GM21390 (cell line): ENCODE measurements around the gene PATL1.
"Not testable (repeated sequence)": the region's sequence is repeated elsewhere in the genome, so short reads cannot be mapped to it uniquely, and the experiment has no call there.

Experiments
- ATAC-seq: cut with Tn5 transposase; IDR thresholded peaks from one replicate; pipeline ENCODE4 v1.9.1; 2021; ENCODE audit not compliant: unreplicated experiment

PATL1 gene, protein sequence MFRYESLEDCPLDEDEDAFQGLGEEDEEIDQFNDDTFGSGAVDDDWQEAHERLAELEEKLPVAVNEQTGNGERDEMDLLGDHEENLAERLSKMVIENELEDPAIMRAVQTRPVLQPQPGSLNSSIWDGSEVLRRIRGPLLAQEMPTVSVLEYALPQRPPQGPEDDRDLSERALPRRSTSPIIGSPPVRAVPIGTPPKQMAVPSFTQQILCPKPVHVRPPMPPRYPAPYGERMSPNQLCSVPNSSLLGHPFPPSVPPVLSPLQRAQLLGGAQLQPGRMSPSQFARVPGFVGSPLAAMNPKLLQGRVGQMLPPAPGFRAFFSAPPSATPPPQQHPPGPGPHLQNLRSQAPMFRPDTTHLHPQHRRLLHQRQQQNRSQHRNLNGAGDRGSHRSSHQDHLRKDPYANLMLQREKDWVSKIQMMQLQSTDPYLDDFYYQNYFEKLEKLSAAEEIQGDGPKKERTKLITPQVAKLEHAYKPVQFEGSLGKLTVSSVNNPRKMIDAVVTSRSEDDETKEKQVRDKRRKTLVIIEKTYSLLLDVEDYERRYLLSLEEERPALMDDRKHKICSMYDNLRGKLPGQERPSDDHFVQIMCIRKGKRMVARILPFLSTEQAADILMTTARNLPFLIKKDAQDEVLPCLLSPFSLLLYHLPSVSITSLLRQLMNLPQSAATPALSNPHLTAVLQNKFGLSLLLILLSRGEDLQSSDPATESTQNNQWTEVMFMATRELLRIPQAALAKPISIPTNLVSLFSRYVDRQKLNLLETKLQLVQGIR

DNA sequence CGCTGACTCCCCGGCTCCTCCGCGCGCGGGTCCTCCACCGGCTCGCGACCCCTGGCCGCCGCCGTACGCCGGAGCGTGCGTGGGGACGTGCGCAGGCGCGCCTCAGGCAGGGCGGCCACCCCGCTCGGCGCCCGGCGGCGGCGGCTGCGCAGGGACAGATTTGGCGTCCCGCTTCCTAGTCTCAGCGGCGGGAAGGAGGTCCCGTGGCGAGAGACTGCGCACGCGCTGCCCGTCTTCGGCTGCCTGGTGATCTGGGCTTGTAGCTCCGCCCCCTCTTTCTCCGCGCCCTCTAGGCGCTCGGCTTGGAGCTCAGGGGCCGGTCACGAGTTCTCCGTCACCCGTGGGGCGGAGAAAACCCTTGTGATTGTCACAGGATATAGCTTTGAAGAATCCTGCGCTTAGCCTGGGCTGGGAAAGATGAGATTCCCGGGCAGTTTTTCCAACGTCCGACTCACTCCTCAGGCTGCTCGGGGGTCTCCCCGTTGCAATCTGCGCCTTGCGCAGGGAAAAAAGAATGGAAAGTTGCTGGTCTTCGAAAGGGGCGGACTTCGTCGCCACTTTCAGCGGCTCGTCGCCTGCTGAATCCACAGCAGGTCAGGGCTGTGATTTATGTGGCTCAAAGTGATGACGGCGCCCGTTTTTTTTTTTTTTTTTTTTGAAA lies at the start of gene PATL1:
Gene PATL1, minus strand, starts transcription at position 88 of the 661 bp plus-strand sequence. CDS start 142 bp downstream, outside the sequence.
- ATAC-seq: peak; percentile 93

- ATAC-seq: no peak
These were observed 47.2 kb upstream of the PATL1 start for GRCh38 chr11:59716051-59716450.

DNA sequence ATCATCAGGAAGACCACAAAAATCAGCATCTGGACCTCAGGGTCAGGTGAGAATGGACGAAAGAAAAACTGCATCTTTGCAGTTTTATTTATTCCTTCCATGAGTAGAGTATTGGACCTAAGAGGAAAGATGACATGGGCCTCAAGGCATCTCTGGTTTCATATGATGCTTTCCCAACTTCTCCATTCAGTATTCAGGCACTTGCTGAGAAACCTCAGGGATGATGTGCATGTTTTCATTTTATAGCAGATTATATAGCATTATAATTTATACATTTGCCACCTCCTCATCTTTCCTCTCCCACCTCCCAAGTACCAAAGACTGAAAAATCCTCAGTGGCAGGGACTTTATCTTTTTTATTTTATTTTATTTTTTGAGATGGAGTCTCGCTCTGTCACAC lies 44.9 kb upstream of the PATL1 start, which contains the start of gene OR10V1:
Gene OR10V1, minus strand, starts transcription at position 101 of the 400 bp plus-strand sequence. Its CDS starts 0 bp downstream, at position 101.
- ATAC-seq: no peak

- no peak for ATAC-seq
These were observed 41.5 kb upstream of the PATL1 start for GRCh38 chr11:59710136-59710847.

DNA sequence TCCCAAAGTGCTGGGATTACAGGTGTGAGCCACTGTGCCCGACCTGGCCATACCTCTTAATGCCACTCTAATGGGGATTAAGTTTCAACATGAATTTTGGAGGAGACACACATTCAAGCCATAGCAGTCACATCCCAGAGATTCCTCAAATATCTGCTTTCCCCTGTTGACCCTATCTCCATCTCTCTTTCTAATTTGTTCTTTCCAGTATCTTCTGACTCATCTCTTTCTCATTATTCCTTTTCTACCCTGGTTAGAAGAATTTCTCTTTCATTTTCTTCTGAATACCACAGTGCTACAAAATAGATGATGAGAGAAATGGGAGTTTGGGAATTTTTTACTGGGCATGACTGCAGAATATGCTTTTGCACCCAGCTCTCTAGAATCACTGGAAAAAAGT lies 39.7 kb upstream of the PATL1 start:
- ATAC-seq: no peak

GRCh38 chr11:59707371-59707770 lies 38.5 kb upstream of the PATL1 start:
- no peak for ATAC-seq

DNA sequence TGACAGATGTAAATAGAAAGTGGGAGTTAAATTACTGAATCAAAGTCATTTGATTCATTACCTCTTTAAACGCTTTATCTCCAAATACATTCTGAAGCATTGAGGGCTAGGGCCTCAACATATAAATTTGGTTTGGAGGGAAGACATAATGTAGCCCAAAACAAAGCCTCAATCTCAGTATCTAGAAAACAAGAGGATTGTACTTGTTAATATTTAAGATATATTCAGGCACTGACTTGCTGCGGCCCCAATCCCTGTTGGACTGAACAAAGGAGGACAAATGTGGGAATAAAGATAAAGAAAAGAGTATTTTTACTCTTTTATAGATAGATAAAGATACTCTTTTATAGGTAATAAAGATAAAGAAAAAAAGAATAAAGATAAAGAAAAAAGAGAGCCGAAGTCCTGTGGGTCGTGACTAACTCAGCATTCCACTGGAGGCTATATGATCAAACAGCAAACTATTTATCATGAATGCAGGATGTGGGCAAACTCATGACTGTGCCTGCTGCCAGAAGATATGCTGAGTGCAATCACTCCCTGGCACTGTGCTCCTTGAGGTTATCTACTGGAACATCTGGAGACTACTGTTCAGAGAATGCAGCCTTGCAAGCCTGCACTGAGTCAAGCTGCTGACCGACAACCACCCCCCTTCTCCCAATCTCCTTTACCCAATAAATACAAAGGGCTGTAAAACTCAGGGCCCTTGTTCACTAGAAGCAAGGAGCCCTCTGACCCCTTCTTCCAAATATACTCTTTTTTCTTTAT lies 37.9 kb upstream of the PATL1 start:
- no peak for ATAC-seq

GRCh38 chr11:59705294-59705693 lies 36.5 kb upstream of the PATL1 start:
- ATAC-seq: no peak

GRCh38 chr11:59703515-59703914 lies 34.7 kb upstream of the PATL1 start:
- ATAC-seq: not testable (repeated sequence)

DNA sequence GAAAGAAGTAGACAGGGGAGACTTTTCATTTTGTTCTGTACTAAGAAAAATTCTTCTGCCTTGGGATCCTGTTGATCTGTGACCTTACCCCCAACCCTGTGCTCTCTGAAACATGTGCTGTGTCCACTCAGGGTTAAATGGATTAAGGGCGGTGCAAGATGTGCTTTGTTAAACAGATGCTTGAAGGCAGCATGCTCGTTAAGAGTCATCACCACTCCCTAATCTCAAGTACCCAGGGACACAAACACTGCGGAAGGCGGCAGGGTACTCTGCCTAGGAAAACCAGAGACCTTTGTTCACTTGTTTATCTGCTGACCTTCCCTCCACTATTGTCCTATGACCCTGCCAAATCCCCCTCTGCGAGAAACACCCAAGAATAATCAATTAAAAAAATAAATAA lies 31.3 kb upstream of the PATL1 start:
- ATAC-seq: not testable (repeated sequence)

DNA sequence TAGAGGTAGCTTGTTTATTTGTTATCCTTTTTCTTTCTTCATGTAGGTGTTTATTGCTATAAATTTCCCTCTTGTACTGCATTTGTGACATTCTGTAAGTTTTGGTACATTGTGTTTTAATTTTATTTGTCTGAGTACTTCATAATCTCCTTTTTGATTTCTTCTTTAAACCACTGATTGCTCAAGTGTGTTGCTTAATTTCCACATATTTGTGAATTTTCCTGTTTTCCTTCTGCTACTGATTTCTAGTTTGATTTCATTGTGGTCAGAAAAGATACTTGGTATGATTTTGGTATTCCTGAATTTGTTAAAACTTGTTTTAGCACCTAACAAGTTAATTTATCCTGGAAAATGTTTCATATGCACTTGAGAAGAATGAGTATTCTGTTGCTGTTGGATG lies 29.7 kb upstream of the PATL1 start:
- no peak for ATAC-seq

- ATAC-seq: no peak
These were observed 24.1 kb upstream of the PATL1 start for GRCh38 chr11:59692915-59693314.

DNA sequence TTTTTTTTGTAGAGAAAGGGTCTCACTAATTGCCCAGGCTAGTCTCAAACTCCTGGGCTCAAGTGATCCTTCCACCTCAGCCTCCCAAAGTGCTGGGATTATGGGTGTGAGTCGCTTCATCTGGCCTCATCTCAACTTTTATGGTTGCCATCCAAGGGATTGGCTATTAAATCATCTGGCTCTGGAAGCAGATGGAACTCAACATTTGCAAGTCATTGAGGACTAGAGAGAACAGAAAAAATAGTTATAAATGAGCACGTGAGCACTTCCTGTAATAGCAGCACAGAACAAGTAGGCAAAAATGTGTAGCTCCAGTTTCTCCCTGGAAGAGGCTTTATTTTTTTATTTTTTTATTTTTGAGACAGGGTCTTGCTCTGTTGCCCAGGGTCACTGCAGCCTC lies 22.3 kb upstream of the PATL1 start:
- ATAC-seq: no peak

DNA sequence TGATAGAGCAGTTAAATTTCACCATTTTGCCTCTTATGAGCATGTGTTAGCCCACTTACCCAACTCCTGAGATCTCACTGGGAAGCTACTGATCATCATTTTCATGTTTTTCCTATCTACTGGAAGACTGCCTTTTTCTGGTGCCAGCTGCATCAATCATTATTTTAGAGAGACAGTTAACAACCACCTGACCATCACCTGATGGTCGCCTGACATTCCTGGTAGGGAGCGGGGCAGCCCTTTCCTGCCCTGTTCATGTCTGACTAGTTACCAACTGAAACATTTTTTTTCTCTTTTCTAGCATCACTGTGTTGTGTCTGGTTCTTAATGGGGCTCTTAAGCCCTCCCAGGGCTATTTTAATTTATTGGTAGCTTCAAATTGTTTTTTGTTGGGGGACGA lies 20.2 kb upstream of the PATL1 start:
- no peak for ATAC-seq

DNA sequence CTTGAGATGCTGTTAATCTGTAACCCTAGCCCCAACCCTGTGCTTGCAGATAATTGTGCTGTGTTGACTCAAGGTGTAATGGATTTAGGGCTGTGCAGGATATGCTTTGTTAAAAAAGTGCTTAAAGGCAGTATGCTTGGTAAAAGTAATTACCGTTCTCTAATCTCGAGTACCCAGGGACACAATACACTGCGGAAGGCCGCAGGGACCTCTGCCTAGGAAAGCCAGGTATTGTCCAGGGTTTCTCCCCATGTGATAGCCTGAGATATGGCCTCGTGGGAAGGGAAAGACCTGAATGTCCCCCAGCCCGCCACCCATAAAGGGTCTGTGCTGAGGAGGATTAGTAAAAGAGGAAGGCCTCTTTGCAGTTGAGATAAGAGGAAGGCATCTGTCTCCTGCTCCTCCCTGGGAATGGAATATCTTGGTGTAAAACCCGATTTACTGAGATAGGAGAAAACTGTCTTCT lies 12.5 kb upstream of the PATL1 start:
- not testable (repeated sequence) for ATAC-seq

- ATAC-seq: peak; percentile 95
These were observed 11.7 kb upstream of the PATL1 start for GRCh38 chr11:59680287-59681154.

GRCh38 chr11:59679347-59679746 lies 10.5 kb upstream of the PATL1 start:
- no peak for ATAC-seq

DNA sequence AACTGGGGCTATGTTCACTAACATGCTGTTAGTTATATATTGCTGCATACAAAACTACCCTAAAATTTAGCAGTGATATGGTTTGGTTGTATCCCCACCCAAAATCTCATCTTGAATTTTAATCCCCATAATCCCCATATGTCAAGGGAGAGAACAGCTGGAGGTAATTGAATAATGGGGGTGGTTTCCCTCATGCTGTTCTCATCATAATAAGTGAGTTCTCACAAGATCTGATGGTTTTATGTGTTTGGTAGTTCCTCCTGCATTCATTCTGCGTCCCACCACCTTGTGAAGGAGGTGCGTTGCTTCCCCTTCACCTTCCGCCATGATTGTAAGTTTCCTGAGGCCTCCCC lies 10.0 kb upstream of the PATL1 start:
- ATAC-seq: no peak

DNA sequence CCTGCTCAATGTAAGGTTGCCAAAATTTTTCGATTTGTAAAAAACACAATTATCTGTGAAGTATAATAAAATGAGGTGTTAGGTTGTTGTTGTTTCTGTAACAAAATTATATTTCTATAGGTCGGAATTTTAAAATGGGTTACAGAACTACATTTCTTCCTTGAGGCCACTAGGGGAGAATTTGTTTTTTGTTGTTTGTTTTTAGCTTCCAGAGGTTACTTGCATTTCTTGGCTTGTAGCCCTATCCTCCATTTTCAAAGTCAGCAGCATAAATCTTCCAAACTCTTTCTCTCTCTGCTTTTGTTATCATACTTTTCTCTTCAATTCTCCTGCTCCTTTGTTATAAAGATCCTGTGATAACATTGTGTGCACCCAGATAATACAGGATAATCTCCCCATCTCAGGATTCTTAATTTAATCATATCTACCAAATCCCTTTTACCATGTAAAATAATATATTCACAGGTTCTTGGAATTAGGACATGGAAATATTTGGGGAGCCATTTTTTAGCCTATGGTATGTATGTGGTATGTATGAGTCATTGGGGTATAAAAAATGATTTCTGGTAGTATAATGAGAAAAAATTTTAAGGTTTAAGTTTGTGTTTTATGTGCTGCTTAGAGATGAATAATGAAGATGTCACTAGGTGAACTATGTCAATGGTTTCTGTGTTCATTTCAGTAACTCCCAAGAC lies 9.4 kb upstream of the PATL1 start:
- ATAC-seq: no peak
